Lung (tissue), 12 donors: ENCODE results near the gene FBXO38. TPM values are rescaled to one million over a fixed set of nuclear protein-coding genes. Genes with fewer than 3 reads are reported as not detected.

ENCODE experiments used
- ATAC-seq: fragments of 200-7000 bp; cut with Tn5 transposase; one replicate; pipeline ENCODE4 v1.9.1; 2020; ENCODE audit warnings: moderate number of reproducible peaks; ENCODE audit not compliant: insufficient read depth, low FRiP score
- DNase-seq, 3 donors: peaks; one replicate each; pipeline ENCODE4 v3.0.0-alpha.2; 2013 to 2017
- H3K27ac ChIP-seq, 2 donors: one replicate each; pipeline ENCODE4 v1.5.1; 2013; ENCODE audit warnings: mild to moderate bottlenecking in 2 of 2, moderate library complexity in 2 of 2, control low read depth in 1 of 2, inconsistent platforms in 1 of 2, low read depth in 1 of 2, low read length in 1 of 2
- H3K27me3 ChIP-seq, 3 donors: one replicate each; pipeline ENCODE4 v1.5.1; 2013; ENCODE audit warnings: low read length in 2 of 3; ENCODE audit not compliant: control insufficient read depth in 3 of 3, insufficient read depth in 3 of 3
- H3K36me3 ChIP-seq, 4 donors: one replicate each; pipeline ENCODE4 v1.5.1; 2013; ENCODE audit warnings: low read length in 4 of 4, mild to moderate bottlenecking in 1 of 4, moderate library complexity in 1 of 4; ENCODE audit not compliant: control insufficient read depth in 4 of 4, insufficient read depth in 4 of 4
- H3K4me1 ChIP-seq, 5 donors: one replicate each; pipeline ENCODE4 v1.5.1; 2013; ENCODE audit warnings: low read length in 5 of 5, mild to moderate bottlenecking in 2 of 5, moderate library complexity in 1 of 5; ENCODE audit not compliant: control insufficient read depth in 5 of 5, insufficient read depth in 5 of 5
- H3K4me3 ChIP-seq: one replicate; pipeline ENCODE4 v1.5.1; 2013; ENCODE audit warnings: mild to moderate bottlenecking, control low read depth, moderate library complexity
- H3K9ac ChIP-seq, 2 donors: one replicate each; pipeline ENCODE4 v1.5.1; 2013; ENCODE audit warnings: low read length in 2 of 2, control low read depth in 1 of 2; ENCODE audit not compliant: insufficient read depth in 1 of 2
- H3K9me3 ChIP-seq, 4 donors: one replicate each; pipeline ENCODE4 v1.5.1; 2013; ENCODE audit warnings: low read length in 3 of 4, mild to moderate bottlenecking in 1 of 4, moderate library complexity in 1 of 4; ENCODE audit not compliant: control insufficient read depth in 4 of 4, insufficient read depth in 3 of 4
- WGBS, 2 donors: extraction: QIAGEN DNeasy Blood & Tissue Kit; methylation state at CpG; one replicate each; pipeline ENCODE4 v1.1.7; 2013; 5-methylcytosine and 5-hydroxymethylcytosine counted together
- polyA plus RNA-seq, 2 donors: library from polyadenylated mRNA; stranded (reverse); fragments of 200-250 nt; gene quantifications; one replicate each; pipeline ENCODE4 v1.2.1, GENCODE V29; 2013
- total RNA-seq, 2 donors: library from RNA; depleted of rRNA in 1 of 2; stranded (reverse); fragments of >200 nt in 1 of 2; gene quantifications; one replicate each; pipeline ENCODE4 v1.2.1, GENCODE V29; 2014 to 2021
- TF ChIP-seq, protein P1 (sequence below): IDR thresholded peaks from 2 replicates; pipeline ENCODE4 v1.5.1; 2012; ENCODE audit warnings: mild to moderate bottlenecking; ENCODE audit errors: control extremely low read depth, extremely low read depth
- donor health status: control.
- donor health status: control.
- donor health status: Bipolar disorder and iron deficiency.
- donor health status: healthy.
- donor health status: DM: yes; HTN: yes; CAD: no.

Gene FBXO38
- total and polyA plus RNA-seq, 4 donors, result 18.5 to 77.2 (median 41.7) TPM

- DNase-seq (no peak), ATAC-seq (no peak)
- Histone ChIP-seq H3K36me3 (peaks cover 19 to 56% (median 33%) of the 10 kb centered on the region in 4 donors), H3K4me1 (peaks cover 0 to 5% (median 0%) of the 10 kb centered on the region in 5 donors), H3K27ac (no peak overlapping the region), H3K9me3 (no peaks in the 10 kb centered on the region), H3K9ac (no peak overlapping the region), H3K27me3 (no peaks in the 10 kb centered on the region), H3K4me3 (no peak overlapping the region)
- WGBS, 2 donors, result 91 to 98% methylated on average over 2 of the region's 2 CpGs
- TF ChIP-seq, protein P1, sequence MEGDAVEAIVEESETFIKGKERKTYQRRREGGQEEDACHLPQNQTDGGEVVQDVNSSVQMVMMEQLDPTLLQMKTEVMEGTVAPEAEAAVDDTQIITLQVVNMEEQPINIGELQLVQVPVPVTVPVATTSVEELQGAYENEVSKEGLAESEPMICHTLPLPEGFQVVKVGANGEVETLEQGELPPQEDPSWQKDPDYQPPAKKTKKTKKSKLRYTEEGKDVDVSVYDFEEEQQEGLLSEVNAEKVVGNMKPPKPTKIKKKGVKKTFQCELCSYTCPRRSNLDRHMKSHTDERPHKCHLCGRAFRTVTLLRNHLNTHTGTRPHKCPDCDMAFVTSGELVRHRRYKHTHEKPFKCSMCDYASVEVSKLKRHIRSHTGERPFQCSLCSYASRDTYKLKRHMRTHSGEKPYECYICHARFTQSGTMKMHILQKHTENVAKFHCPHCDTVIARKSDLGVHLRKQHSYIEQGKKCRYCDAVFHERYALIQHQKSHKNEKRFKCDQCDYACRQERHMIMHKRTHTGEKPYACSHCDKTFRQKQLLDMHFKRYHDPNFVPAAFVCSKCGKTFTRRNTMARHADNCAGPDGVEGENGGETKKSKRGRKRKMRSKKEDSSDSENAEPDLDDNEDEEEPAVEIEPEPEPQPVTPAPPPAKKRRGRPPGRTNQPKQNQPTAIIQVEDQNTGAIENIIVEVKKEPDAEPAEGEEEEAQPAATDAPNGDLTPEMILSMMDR, result no peak
Observed at GRCh38 chr5:148412124-148412523, 28.4 kb downstream of the FBXO38 start.

DNA sequence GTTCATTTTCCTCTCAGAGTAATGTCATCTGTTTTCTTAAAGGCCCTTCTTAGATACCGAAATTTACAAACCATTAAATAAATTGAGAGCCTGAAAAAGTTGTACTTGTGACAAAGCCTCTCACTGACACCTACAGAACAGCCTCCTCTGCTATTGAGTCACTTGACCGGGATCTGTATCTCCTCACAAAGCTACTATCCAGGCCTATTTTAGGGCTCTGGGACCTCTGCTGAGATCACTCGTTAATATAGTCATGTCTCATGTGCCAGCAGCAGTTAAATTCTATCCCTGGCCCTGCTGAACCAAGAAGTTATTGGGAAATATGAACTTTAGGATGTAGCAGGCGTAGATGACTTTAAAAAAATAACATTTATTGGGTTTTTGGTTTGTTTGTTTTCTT, 31.1 kb downstream of the FBXO38 start:
- ATAC-seq, result no peak
- Histone ChIP-seq H3K4me1 (peaks cover 0 to 5% (median 0%) of the 10 kb centered on the region in 5 donors), H3K9ac (no peak overlapping the region), H3K4me3 (no peak overlapping the region), H3K27ac (peak overlapping the region in 1 of 2 donors; percentile 41), H3K36me3 (peaks cover 21 to 70% (median 40%) of the 10 kb centered on the region in 4 donors), H3K27me3 (no peaks in the 10 kb centered on the region), H3K9me3 (no peaks in the 10 kb centered on the region)
- WGBS, 2 donors, result 93 to 94% methylated on average over 4 of the region's 4 CpGs
- TF ChIP-seq, protein P1, result no peak
- no peak for DNase-seq

DNA sequence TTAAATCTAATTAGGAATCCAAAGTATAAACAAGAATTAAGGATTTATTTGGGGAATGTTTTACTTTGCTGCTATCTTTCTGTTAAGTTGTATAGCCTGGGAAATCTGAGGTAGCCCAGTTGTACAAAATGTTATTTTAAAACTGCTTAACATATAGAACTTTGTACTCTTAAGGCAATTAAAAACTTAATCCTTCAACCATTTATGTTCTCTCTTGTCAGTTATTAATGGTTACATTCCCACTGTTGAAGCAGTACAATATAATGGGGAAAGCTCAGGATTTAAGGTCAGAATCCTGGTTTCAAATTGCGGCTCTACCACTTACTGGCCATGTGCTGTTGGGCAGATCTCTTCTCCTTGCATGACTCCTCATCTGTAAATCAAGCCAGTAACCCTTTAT, 32.7 kb downstream of the FBXO38 start:
- Histone ChIP-seq H3K4me1 (peaks cover 0 to 5% (median 0%) of the 10 kb centered on the region in 5 donors), H3K27me3 (no peaks in the 10 kb centered on the region), H3K9ac (no peak overlapping the region), H3K27ac (peak overlapping the region in 1 of 2 donors; percentile 85), H3K9me3 (no peaks in the 10 kb centered on the region), H3K4me3 (no peak overlapping the region), H3K36me3 (peaks cover 19 to 58% (median 33%) of the 10 kb centered on the region in 4 donors)
- DNase-seq, result no peak
- 94 to 97% methylated on average over 1 of the region's 1 CpG for WGBS, 2 donors
- ATAC-seq, result no peak
- TF ChIP-seq, protein P1, result no peak

GRCh38 chr5:148416921-148417320, 33.2 kb downstream of the FBXO38 start:
- WGBS, 2 donors, result 93 to 96% methylated on average over 7 of the region's 7 CpGs
- Histone ChIP-seq H3K27me3 (no peaks in the 10 kb centered on the region), H3K36me3 (peaks cover 19 to 57% (median 33%) of the 10 kb centered on the region in 4 donors), H3K27ac (peak overlapping the region in 1 of 2 donors; percentile 85), H3K4me3 (no peak overlapping the region), H3K4me1 (peaks cover 0 to 5% (median 0%) of the 10 kb centered on the region in 5 donors), H3K9ac (no peak overlapping the region), H3K9me3 (no peaks in the 10 kb centered on the region)
- ATAC-seq, result no peak
- TF ChIP-seq, protein P1, result no peak
- DNase-seq, result no peak
